ENCODE data around the gene VCL. TPM values are rescaled to one million over a fixed set of nuclear protein-coding genes. Genes with fewer than 3 reads are reported as not detected.

VCL gene
- polyA plus RNA-seq, 4 donors: 123 to 134 (median 124) TPM

Other genes with a start within 250 kb of the VCL start
- 10 to 100 TPM; 49.6 to 64.2 (median 50.3) TPM for gene CHCHD1, start 216.1 kb upstream of the VCL start, polyA plus RNA-seq (ENCODE audit: insufficient read length in 4 of 4)
- gene ZSWIM8, start 212.5 kb upstream of the VCL start, polyA plus RNA-seq (ENCODE audit: insufficient read length in 4 of 4): 100 to 1,000 TPM in 2 of 4 donors, 10 to 100 TPM in 2; 86.4 to 156 (median 101) TPM
- 10 to 100 TPM; 26.0 to 41.5 (median 33.3) TPM for gene NDST2, start 186.5 kb upstream of the VCL start, polyA plus RNA-seq (ENCODE audit: insufficient read length in 4 of 4)
- gene CAMK2G, start 123.6 kb upstream of the VCL start, polyA plus RNA-seq (ENCODE audit: insufficient read length in 4 of 4): 10 to 100 TPM; 19.9 to 34.8 (median 26.9) TPM
- 10 to 100 TPM; 12.6 to 31.0 (median 19.0) TPM for gene PLAU, start 87.0 kb upstream of the VCL start, polyA plus RNA-seq (ENCODE audit: insufficient read length in 4 of 4)
- 10 to 100 TPM; 54.0 to 61.3 (median 57.5) TPM for gene AP3M1, start 152.7 kb downstream of the VCL start, polyA plus RNA-seq (ENCODE audit: insufficient read length in 4 of 4)
- gene ADK, start 153.1 kb downstream of the VCL start, polyA plus RNA-seq (ENCODE audit: insufficient read length in 4 of 4): 10 to 100 TPM; 27.2 to 33.8 (median 28.5) TPM